Activated naive CD4-positive, alpha-beta T cell treated with anti-CD3 and anti-CD28 coated beads, Interleukin-2, amount 50 U/mL, for 24 hours (primary cell): ENCODE measurements around the gene HPS3.
"Not testable (repeated sequence)": the region's sequence is repeated elsewhere in the genome, so short reads cannot be mapped to it uniquely, and the experiment has no call there.

Source experiments
- H3K27ac Mint-ChIP-seq: one replicate; pipeline ENCODE4 v1.8.0; 2021; ENCODE audit warnings: mild to moderate bottlenecking, mixed read lengths
- H3K27me3 Mint-ChIP-seq: one replicate; pipeline ENCODE4 v1.8.0; 2021; ENCODE audit warnings: mixed read lengths
- H3K36me3 Mint-ChIP-seq: one replicate; pipeline ENCODE4 v1.8.0; 2021; ENCODE audit warnings: mixed read lengths
- H3K4me1 Mint-ChIP-seq: one replicate; pipeline ENCODE4 v1.8.0; 2021; ENCODE audit warnings: mixed read lengths
- H3K4me3 Mint-ChIP-seq: one replicate; pipeline ENCODE4 v1.8.0; 2021; ENCODE audit warnings: mild to moderate bottlenecking, mixed read lengths
- H3K9me3 Mint-ChIP-seq: one replicate; pipeline ENCODE4 v1.8.0; 2021; ENCODE audit warnings: mixed read lengths

Gene HPS3

GRCh38 chr3:149153402-149153801, 24.0 kb downstream of the HPS3 start:
- H3K4me3 Mint-ChIP-seq, result no peak overlapping the region
- H3K27ac Mint-ChIP-seq, result no peak overlapping the region
- no peaks in the 10 kb centered on the region for H3K27me3 Mint-ChIP-seq
- H3K4me1 Mint-ChIP-seq, result peaks cover 8% of the 10 kb centered on the region
- H3K36me3 Mint-ChIP-seq, result peaks cover 10% of the 10 kb centered on the region
- no peaks in the 10 kb centered on the region for H3K9me3 Mint-ChIP-seq

GRCh38 chr3:149160754-149161300, 31.4 kb downstream of the HPS3 start:
- no peaks in the 10 kb centered on the region for H3K4me1 Mint-ChIP-seq
- H3K36me3 Mint-ChIP-seq, result peaks cover 13% of the 10 kb centered on the region
- H3K27ac Mint-ChIP-seq, result no peak overlapping the region
- no peaks in the 10 kb centered on the region for H3K27me3 Mint-ChIP-seq
- H3K4me3 Mint-ChIP-seq, result no peak overlapping the region
- no peaks in the 10 kb centered on the region for H3K9me3 Mint-ChIP-seq

DNA sequence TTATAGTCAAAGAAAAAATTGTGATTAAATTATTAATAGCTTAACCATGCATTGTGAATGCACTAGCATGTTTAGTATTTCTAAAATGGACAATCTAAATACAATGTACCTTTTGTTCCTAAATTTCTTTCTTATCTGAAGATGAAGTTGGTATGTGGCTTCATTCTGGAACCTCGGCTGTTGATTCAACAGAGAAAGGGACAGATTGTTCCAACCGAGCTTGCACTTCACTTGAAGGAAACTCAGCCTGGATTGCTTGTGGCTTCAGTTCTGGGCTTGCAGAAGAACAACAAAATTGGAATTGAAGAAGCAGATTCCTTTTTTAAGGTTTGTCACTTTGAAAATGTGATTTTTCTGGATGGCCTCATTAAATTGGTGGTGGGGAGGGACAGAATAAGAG, 32.6 kb downstream of the HPS3 start:
- H3K4me1 Mint-ChIP-seq, result no peaks in the 10 kb centered on the region
- H3K36me3 Mint-ChIP-seq, result peaks cover 18% of the 10 kb centered on the region
- H3K27me3 Mint-ChIP-seq, result no peaks in the 10 kb centered on the region
- no peak overlapping the region for H3K4me3 Mint-ChIP-seq
- no peak overlapping the region for H3K27ac Mint-ChIP-seq
- H3K9me3 Mint-ChIP-seq, result no peaks in the 10 kb centered on the region

DNA sequence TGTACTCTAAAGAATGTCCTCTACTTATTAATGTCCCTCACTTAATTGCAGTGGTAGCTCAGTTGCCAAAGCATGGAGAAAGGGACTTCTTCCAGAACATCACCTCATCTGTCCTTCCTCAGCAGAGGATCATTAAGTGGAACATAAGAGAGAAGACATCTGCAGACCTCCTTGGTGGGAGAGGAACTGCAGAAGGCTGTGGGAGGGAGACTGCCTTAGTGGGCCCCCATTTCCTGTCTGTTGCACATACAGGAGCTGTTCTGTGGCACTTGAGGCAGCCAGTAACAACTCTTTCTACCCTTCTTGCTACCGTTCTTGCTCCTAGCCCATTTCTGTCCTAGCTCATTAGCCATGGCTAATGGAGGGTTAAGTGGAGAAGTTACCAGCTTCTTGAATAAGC, 33.6 kb downstream of the HPS3 start:
- no peaks in the 10 kb centered on the region for H3K9me3 Mint-ChIP-seq
- no peak overlapping the region for H3K27ac Mint-ChIP-seq
- H3K4me1 Mint-ChIP-seq, result no peaks in the 10 kb centered on the region
- no peak overlapping the region for H3K4me3 Mint-ChIP-seq
- no peaks in the 10 kb centered on the region for H3K27me3 Mint-ChIP-seq
- H3K36me3 Mint-ChIP-seq, result peaks cover 16% of the 10 kb centered on the region

- Mint-ChIP-seq H3K27ac (no peak overlapping the region), H3K27me3 (no peaks in the 10 kb centered on the region), H3K36me3 (peaks cover 22% of the 10 kb centered on the region), H3K4me1 (no peaks in the 10 kb centered on the region), H3K9me3 (no peaks in the 10 kb centered on the region), H3K4me3 (no peak overlapping the region)
Measured at GRCh38 chr3:149167898-149168297, 38.5 kb downstream of the HPS3 start.

- Mint-ChIP-seq H3K4me1 (peaks cover 6% of the 10 kb centered on the region), H3K9me3 (no peaks in the 10 kb centered on the region), H3K36me3 (peaks cover 21% of the 10 kb centered on the region), H3K27me3 (no peaks in the 10 kb centered on the region), H3K4me3 (no peak overlapping the region), H3K27ac (no peak overlapping the region)
Measured at GRCh38 chr3:149170672-149171071, 41.2 kb downstream of the HPS3 start.

GRCh38 chr3:149174901-149175300, 45.5 kb downstream of the HPS3 start:
- peaks cover 16% of the 10 kb centered on the region for H3K36me3 Mint-ChIP-seq
- H3K27me3 Mint-ChIP-seq, result no peaks in the 10 kb centered on the region
- no peak overlapping the region for H3K27ac Mint-ChIP-seq
- H3K4me1 Mint-ChIP-seq, result peaks cover 6% of the 10 kb centered on the region
- no peaks in the 10 kb centered on the region for H3K9me3 Mint-ChIP-seq
- no peak overlapping the region for H3K4me3 Mint-ChIP-seq

- Mint-ChIP-seq H3K4me3 (no peak overlapping the region), H3K27ac (no peak overlapping the region), H3K27me3 (no peaks in the 10 kb centered on the region), H3K36me3 (peaks cover 14% of the 10 kb centered on the region), H3K9me3 (no peaks in the 10 kb centered on the region), H3K4me1 (peaks cover 6% of the 10 kb centered on the region)
Measured at GRCh38 chr3:149177122-149177521, 47.7 kb downstream of the HPS3 start.

DNA sequence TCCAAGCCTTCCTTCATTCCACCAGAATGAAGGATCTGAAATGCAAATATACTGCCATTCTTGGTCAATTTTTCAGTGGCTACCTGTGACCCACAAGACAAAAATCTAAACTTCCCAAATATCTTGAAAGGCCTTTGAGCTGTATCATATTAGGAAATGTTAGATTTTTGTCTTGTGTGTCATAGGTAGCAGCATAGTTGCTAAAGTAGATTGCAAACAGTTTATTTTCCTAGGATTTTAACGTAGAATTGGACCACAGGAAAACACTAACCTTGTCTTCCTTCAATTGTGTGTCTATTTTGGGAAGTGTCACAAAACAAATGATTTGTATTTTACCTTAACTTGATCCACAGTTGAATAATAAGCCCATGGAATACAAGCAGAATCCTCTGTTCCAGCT, 49.8 kb downstream of the HPS3 start:
- H3K27ac Mint-ChIP-seq, result no peak overlapping the region
- H3K4me1 Mint-ChIP-seq, result peaks cover 6% of the 10 kb centered on the region
- H3K27me3 Mint-ChIP-seq, result no peaks in the 10 kb centered on the region
- no peak overlapping the region for H3K4me3 Mint-ChIP-seq
- no peaks in the 10 kb centered on the region for H3K9me3 Mint-ChIP-seq
- H3K36me3 Mint-ChIP-seq, result peaks cover 9% of the 10 kb centered on the region

GRCh38 chr3:149180057-149180573, 50.7 kb downstream of the HPS3 start:
- Mint-ChIP-seq H3K4me3 (no peak overlapping the region), H3K9me3 (no peaks in the 10 kb centered on the region), H3K27me3 (no peaks in the 10 kb centered on the region), H3K4me1 (peaks cover 2% of the 10 kb centered on the region), H3K36me3 (peaks cover 6% of the 10 kb centered on the region), H3K27ac (no peak overlapping the region)

GRCh38 chr3:149181182-149181581, 51.7 kb downstream of the HPS3 start:
- Mint-ChIP-seq H3K27ac (no peak overlapping the region), H3K9me3 (no peaks in the 10 kb centered on the region), H3K4me3 (no peak overlapping the region), H3K27me3 (no peaks in the 10 kb centered on the region), H3K4me1 (no peaks in the 10 kb centered on the region), H3K36me3 (peaks cover 5% of the 10 kb centered on the region)

DNA sequence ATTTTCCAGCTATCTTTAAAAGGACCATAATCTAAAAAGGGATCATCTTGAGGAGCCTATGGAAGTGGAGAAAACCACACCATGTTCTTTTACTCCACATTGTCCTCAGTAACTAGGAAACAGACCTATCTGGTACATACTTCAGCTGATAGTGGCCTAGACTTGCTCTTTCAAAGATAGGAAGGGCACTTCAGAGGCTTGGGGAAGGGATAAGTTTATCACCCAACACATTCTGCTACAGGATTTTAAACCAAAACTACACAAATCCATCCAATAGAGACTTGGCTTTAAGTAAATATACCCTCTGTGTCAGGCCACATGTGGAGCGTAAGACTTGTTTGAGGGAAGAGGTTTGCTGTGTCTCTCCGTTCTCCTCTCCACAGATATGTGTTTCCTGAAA, 56.8 kb downstream of the HPS3 start:
- peaks cover 2% of the 10 kb centered on the region for H3K36me3 Mint-ChIP-seq
- no peaks in the 10 kb centered on the region for H3K4me1 Mint-ChIP-seq
- no peak overlapping the region for H3K27ac Mint-ChIP-seq
- H3K4me3 Mint-ChIP-seq, result no peak overlapping the region
- no peaks in the 10 kb centered on the region for H3K27me3 Mint-ChIP-seq
- H3K9me3 Mint-ChIP-seq, result no peaks in the 10 kb centered on the region

DNA sequence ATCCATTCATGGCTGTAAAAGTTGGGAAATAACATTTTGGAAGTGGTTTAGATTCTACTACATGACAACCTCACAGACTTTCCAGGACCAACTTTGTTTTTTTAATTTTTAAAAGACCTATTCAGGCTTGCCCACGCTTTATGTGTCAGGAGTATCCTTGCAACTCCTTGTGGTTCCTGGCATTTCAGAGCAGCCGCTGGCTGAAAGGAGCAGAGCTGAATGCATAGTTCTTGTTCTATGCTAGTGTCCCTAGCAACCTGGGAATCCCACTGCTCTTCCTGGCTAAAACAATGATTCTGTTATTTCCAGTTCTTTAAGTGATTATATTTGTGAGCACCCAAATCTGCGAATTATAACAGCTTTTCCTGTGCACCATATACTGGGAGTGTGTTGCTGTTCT, 57.3 kb downstream of the HPS3 start:
- Mint-ChIP-seq H3K36me3 (peaks cover 2% of the 10 kb centered on the region), H3K27me3 (no peaks in the 10 kb centered on the region), H3K9me3 (no peaks in the 10 kb centered on the region), H3K27ac (no peak overlapping the region), H3K4me1 (no peaks in the 10 kb centered on the region), H3K4me3 (no peak overlapping the region)

DNA sequence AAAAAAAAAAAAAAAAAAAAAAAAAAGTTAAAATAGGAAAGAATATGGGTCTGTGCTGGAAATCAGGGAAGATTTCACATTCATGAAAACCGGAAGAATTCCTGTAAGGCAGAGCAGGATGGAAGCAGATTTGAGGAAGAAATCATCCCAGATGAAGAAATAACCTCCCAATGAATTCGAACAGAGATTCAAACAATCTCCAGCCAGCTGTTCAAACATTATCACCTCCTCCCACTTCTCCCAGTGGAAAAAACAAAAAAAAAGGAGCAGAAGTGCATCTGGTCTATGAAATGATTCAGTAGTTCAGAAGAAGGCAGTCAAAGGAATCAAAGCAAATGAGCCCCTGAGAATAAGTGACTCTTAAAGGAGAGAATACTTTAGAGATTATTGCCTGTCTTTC, 59.1 kb downstream of the HPS3 start:
- Mint-ChIP-seq H3K36me3 (peaks cover 2% of the 10 kb centered on the region), H3K27ac (no peak overlapping the region), H3K9me3 (no peaks in the 10 kb centered on the region), H3K4me1 (no peaks in the 10 kb centered on the region), H3K27me3 (no peaks in the 10 kb centered on the region), H3K4me3 (no peak overlapping the region)

DNA sequence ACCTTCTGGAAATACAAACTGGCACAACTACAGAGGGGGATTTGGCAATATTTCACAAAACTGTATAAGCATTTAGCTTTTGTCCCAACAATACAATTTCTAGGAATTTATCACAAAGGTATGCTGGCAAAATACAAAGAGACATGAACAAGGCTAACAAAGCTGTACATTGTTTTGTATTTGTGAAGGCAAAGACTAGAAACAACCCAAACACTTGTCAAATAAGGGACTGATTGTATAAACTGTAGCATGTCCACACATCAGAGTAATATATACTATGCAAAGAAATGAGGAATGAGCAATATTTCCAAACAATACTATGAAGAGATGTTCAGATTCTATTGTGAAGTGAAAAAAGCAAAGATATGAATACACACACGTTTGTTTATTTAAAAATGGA, 65.8 kb downstream of the HPS3 start:
- no peaks in the 10 kb centered on the region for H3K4me1 Mint-ChIP-seq
- no peak overlapping the region for H3K4me3 Mint-ChIP-seq
- H3K27me3 Mint-ChIP-seq, result peaks cover 2% of the 10 kb centered on the region
- no peaks in the 10 kb centered on the region for H3K36me3 Mint-ChIP-seq
- H3K27ac Mint-ChIP-seq, result no peak overlapping the region
- H3K9me3 Mint-ChIP-seq, result no peaks in the 10 kb centered on the region

DNA sequence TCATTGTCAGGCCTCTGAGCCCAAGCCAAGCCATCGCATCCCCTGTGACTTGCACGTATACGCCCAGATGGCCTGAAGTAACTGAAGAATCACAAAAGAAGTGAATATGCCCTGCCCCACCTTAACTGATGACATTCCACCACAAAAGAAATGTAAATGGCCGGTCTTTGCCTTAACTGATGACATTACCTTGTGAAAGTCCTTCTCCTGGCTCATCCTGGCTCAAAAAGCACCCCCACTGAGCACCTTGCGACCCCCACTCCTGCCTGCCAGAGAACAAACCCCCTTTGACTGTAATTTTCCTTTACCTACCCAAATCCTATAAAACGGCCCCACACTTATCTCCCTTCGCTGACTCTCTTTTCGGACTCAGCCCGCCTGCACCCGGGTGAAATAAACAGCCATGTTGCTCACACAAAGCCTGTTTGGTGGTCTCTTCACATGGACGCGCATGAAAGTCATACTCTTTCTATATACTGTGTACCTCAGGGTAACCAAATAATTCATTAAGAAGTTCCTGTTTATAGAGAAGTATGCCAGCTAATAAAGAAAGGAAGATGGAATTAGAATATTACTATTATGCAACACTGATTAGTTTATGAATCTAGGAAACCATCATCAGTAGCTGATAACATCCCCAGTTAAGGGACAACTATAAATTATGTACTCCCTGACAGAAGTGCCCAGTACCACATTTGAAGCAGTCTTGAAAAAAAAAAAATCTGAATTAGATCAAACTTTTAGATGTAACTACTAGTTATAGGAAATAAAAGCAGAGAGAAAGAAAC, 67.6 kb downstream of the HPS3 start:
- not testable (repeated sequence) for H3K27me3 Mint-ChIP-seq

More for the DNA sequence above, 67.6 kb downstream of the HPS3 start:
- not testable (repeated sequence) for H3K4me3 Mint-ChIP-seq, H3K36me3 Mint-ChIP-seq, H3K27ac Mint-ChIP-seq, H3K4me1 Mint-ChIP-seq, H3K9me3 Mint-ChIP-seq
